ENCODE data around the gene ARL15. TPM values are rescaled to one million over a fixed set of nuclear protein-coding genes. Genes with fewer than 3 reads are reported as not detected.

Gene ARL15
- total RNA-seq, 1 experiment from 2014 or later: 0.50 TPM

DNA sequence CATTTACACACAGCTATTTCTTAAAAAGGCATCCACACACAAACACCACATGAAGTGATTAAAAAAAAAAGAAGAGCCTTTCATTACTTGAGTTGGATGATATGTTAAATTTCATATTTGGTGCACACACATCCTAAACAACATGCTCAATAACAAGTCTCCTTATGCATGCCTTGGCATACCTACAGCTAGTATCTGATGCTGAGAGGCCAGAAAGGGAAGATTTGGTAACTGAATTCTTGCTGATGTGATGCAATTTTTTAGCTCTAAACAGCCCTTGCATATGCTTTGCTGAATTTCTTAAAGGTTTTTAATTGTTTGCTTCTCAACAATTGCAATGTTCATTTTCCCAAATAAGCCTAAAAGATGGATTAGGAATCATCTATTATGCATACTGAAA is 338.8 kb downstream of the ARL15 start:
- BruUV-seq (replicated peaks): no TSS peak
- TF ChIP-seq EZH2 (IDR thresholded peaks at IDR 0.05; ENCODE audit: low read depth): no peak
- Histone ChIP-seq H3K79me2 (ENCODE audit: low read depth) (no peaks in the 10 kb centered on the region), H3K9me3 (ENCODE audit: insufficient read depth, low read depth) (no peaks in the 10 kb centered on the region), H3K4me1 (replicated peaks; ENCODE audit: insufficient read depth) (no peaks in the 10 kb centered on the region), H3K4me2 (no peak overlapping the region), H4K20me1 (ENCODE audit: insufficient read depth) (no peaks in the 10 kb centered on the region), H3K4me3 (no peak overlapping the region), H3K27ac (no peak overlapping the region), H3K36me3 (ENCODE audit: low read depth) (no peaks in the 10 kb centered on the region), H3K27me3 (ENCODE audit: insufficient read depth, low read depth) (no peaks in the 10 kb centered on the region), H3F3A (ENCODE audit: insufficient read depth, low read depth) (no peaks in the 10 kb centered on the region), H3K9me2 (ENCODE audit: insufficient read depth) (no peaks in the 10 kb centered on the region; the same call in 1 of the 2 replicates), H2AFZ (no peak overlapping the region)
- POLR2A ChIA-PET (ENCODE audit: unreplicated experiment): no interaction called here
- CTCF ChIA-PET: no interaction called here
- intact Hi-C loops (cut with micrococcal nuclease; ENCODE audit: unreplicated experiment): no loop called here
- DNase-seq: no peak

GRCh38 chr5:53971131-53971530 is 339.2 kb downstream of the ARL15 start:
- Histone ChIP-seq H3K4me1 (replicated peaks; ENCODE audit: insufficient read depth) (no peaks in the 10 kb centered on the region), H3K4me2 (no peak overlapping the region), H4K20me1 (ENCODE audit: insufficient read depth) (no peaks in the 10 kb centered on the region), H2AFZ (no peak overlapping the region), H3K9me2 (ENCODE audit: insufficient read depth) (peaks cover 2% of the 10 kb centered on the region; the same call in 1 of the 2 replicates), H3K9me3 (ENCODE audit: insufficient read depth, low read depth) (no peaks in the 10 kb centered on the region), H3K4me3 (no peak overlapping the region), H3K79me2 (ENCODE audit: low read depth) (no peaks in the 10 kb centered on the region), H3K27ac (no peak overlapping the region), H3K27me3 (ENCODE audit: insufficient read depth, low read depth) (no peaks in the 10 kb centered on the region), H3F3A (ENCODE audit: insufficient read depth, low read depth) (no peaks in the 10 kb centered on the region), H3K36me3 (ENCODE audit: low read depth) (no peaks in the 10 kb centered on the region)
- intact Hi-C loops (cut with micrococcal nuclease; ENCODE audit: unreplicated experiment): no loop called here
- no TSS peak for BruUV-seq (replicated peaks)
- CTCF ChIA-PET: no interaction called here
- TF ChIP-seq, protein P1, sequence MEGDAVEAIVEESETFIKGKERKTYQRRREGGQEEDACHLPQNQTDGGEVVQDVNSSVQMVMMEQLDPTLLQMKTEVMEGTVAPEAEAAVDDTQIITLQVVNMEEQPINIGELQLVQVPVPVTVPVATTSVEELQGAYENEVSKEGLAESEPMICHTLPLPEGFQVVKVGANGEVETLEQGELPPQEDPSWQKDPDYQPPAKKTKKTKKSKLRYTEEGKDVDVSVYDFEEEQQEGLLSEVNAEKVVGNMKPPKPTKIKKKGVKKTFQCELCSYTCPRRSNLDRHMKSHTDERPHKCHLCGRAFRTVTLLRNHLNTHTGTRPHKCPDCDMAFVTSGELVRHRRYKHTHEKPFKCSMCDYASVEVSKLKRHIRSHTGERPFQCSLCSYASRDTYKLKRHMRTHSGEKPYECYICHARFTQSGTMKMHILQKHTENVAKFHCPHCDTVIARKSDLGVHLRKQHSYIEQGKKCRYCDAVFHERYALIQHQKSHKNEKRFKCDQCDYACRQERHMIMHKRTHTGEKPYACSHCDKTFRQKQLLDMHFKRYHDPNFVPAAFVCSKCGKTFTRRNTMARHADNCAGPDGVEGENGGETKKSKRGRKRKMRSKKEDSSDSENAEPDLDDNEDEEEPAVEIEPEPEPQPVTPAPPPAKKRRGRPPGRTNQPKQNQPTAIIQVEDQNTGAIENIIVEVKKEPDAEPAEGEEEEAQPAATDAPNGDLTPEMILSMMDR (conservative IDR thresholded peaks at IDR 0.05): no peak
- no peak for TF ChIP-seq EZH2 (IDR thresholded peaks at IDR 0.05; ENCODE audit: low read depth)
- POLR2A ChIA-PET (ENCODE audit: unreplicated experiment): no interaction called here
- DNase-seq: no peak

DNA sequence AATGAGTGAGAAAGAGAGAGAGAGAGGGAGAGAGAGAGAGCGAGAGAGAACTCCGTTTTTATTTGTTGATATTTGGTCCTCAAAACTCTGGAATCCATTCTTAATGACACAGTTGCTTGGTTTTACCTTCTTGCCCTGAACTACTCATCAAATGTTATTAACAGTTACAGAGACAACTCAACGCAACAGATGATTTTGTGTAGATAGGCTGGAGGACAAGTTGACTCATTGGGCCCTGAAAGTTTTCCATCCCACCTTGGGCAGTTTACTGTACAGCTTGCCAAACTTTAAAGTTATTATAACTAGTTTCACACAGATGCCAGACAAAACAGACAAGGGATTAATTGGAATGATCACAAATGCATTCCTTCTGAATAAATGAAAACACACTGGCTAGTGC is 339.9 kb downstream of the ARL15 start:
- H3K4me1 ChIP-seq (replicated peaks; ENCODE audit: insufficient read depth): no peaks in the 10 kb centered on the region
- CTCF ChIA-PET: no interaction called here
- no peaks in the 10 kb centered on the region for H3K27me3 ChIP-seq (ENCODE audit: insufficient read depth, low read depth)
- no peak overlapping the region for H3K4me3 ChIP-seq
- no peaks in the 10 kb centered on the region for H3F3A ChIP-seq (ENCODE audit: insufficient read depth, low read depth)
- intact Hi-C loops (cut with micrococcal nuclease; ENCODE audit: unreplicated experiment): no loop called here
- no peak overlapping the region for H2AFZ ChIP-seq
- H4K20me1 ChIP-seq (ENCODE audit: insufficient read depth): no peaks in the 10 kb centered on the region
- no peaks in the 10 kb centered on the region for H3K9me3 ChIP-seq (ENCODE audit: insufficient read depth, low read depth)
- TF ChIP-seq EZH2 (IDR thresholded peaks at IDR 0.05; ENCODE audit: low read depth): no peak
- TF ChIP-seq, protein P1 (conservative IDR thresholded peaks at IDR 0.05): no peak
- H3K27ac ChIP-seq: no peak overlapping the region
- peaks cover 4% of the 10 kb centered on the region; the same call in 1 of the 2 replicates for H3K9me2 ChIP-seq (ENCODE audit: insufficient read depth)
- DNase-seq: no peak
- no peaks in the 10 kb centered on the region for H3K79me2 ChIP-seq (ENCODE audit: low read depth)
- no TSS peak for BruUV-seq (replicated peaks)
- no peaks in the 10 kb centered on the region for H3K36me3 ChIP-seq (ENCODE audit: low read depth)
- POLR2A ChIA-PET (ENCODE audit: unreplicated experiment): no interaction called here
- no peak overlapping the region for H3K4me2 ChIP-seq

DNA sequence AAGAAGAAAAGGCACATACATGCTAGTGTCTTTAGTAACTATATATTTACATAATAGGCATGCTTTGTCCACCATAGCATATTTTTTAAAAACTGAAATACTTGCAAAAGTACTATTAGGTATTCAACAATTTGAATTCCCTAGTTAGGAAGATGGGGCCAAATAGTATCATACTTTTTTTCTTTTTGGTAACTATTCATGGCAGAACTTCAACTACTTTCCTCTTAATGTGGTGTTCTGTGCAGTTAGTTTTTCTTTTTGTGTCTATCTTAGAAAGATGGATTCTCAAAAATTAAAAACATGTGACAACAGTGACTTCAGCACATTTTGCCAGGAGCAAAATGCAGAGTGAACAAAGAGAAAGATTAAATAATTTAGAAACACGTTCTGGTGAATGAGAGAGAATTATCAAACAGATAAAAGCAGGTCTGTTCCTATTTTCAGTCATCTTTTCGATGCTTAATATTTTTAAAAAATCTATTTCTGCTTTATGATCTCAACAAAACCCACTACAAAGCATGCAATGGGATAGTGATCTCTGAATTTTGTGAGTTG is 341.1 kb downstream of the ARL15 start:
- CTCF ChIA-PET: no interaction called here
- H3K36me3 ChIP-seq (ENCODE audit: low read depth): no peaks in the 10 kb centered on the region
- H3K4me2 ChIP-seq: no peak overlapping the region
- TF ChIP-seq, protein P1 (conservative IDR thresholded peaks at IDR 0.05): no peak
- TF ChIP-seq EZH2 (IDR thresholded peaks at IDR 0.05; ENCODE audit: low read depth): no peak
- H3F3A ChIP-seq (ENCODE audit: insufficient read depth, low read depth): no peaks in the 10 kb centered on the region
- POLR2A ChIA-PET (ENCODE audit: unreplicated experiment): no interaction called here
- no peaks in the 10 kb centered on the region for H4K20me1 ChIP-seq (ENCODE audit: insufficient read depth)
- no peak for DNase-seq
- H3K4me1 ChIP-seq (replicated peaks; ENCODE audit: insufficient read depth): no peaks in the 10 kb centered on the region
- H3K9me3 ChIP-seq (ENCODE audit: insufficient read depth, low read depth): no peaks in the 10 kb centered on the region
- no peak overlapping the region for H3K4me3 ChIP-seq
- no TSS peak for BruUV-seq (replicated peaks)
- intact Hi-C loops (cut with micrococcal nuclease; ENCODE audit: unreplicated experiment): no loop called here
- H3K79me2 ChIP-seq (ENCODE audit: low read depth): no peaks in the 10 kb centered on the region
- no peak overlapping the region for H2AFZ ChIP-seq
- peaks cover 4% of the 10 kb centered on the region; the same call in 1 of the 2 replicates for H3K9me2 ChIP-seq (ENCODE audit: insufficient read depth)
- no peak overlapping the region for H3K27ac ChIP-seq
- H3K27me3 ChIP-seq (ENCODE audit: insufficient read depth, low read depth): no peaks in the 10 kb centered on the region
